MCF 10A (cell line): ENCODE measurements around the gene TMEM245. TPM values are rescaled to one million over a fixed set of nuclear protein-coding genes. Genes with fewer than 3 reads are reported as not detected.

ENCODE experiments used
- BruUV-seq: library from RNA; stranded (reverse); fragments of 400-500 nt; replicated peaks from 2 replicates; lab custom pipeline; 2021; lab: Mats Ljungman, UMichigan
- CTCF ChIA-PET: fragments of 300-600 bp; sonication (Branson Sonifier 250); formaldehyde crosslinking; extraction: SDS; loops from one replicate; lab custom pipeline; 2021; ENCODE audit warnings: antibody characterized with exemption, inconsistent platforms; lab: Yijun Ruan, JAX
- POLR2A ChIA-PET: fragments of 300-600, 350-650 bp; sonication (Branson Sonifier 250); formaldehyde crosslinking; extraction: SDS; loops from one replicate; lab custom pipeline; 2020; ENCODE audit warnings: antibody characterized with exemption, inconsistent platforms; lab: Yijun Ruan, JAX
- DNase-seq: peaks from one replicate; pipeline ENCODE4 v3.0.0-alpha.2; 2018; ENCODE audit not compliant: unreplicated experiment
- H3K27ac Mint-ChIP-seq: one replicate; pipeline ENCODE4 v1.8.0; 2022; ENCODE audit warnings: mild to moderate bottlenecking, low read depth, mixed read lengths; ENCODE audit not compliant: unreplicated experiment
- H3K27me3 Mint-ChIP-seq: one replicate; pipeline ENCODE4 v1.8.0; 2022; ENCODE audit warnings: mixed read lengths; ENCODE audit not compliant: insufficient read depth, unreplicated experiment
- H3K36me3 Mint-ChIP-seq: one replicate; pipeline ENCODE4 v1.8.0; 2022; ENCODE audit warnings: mild to moderate bottlenecking, moderate library complexity, mixed read lengths; ENCODE audit not compliant: insufficient read depth, unreplicated experiment
- H3K4me1 Mint-ChIP-seq: one replicate; pipeline ENCODE4 v1.8.0; 2022; ENCODE audit warnings: mixed read lengths; ENCODE audit not compliant: insufficient read depth, unreplicated experiment
- H3K4me3 Mint-ChIP-seq: one replicate; pipeline ENCODE4 v1.8.0; 2022; ENCODE audit warnings: mild to moderate bottlenecking, moderate library complexity, mixed read lengths; ENCODE audit not compliant: unreplicated experiment
- H3K9me3 Mint-ChIP-seq: one replicate; pipeline ENCODE4 v1.8.0; 2022; ENCODE audit warnings: mixed read lengths; ENCODE audit not compliant: unreplicated experiment
- CTCF ChIP-seq: fragments of 200-600 bp; IDR thresholded peaks from one replicate; pipeline ENCODE4 v1.8.0; 2022; ENCODE audit warnings: antibody characterized with exemption, mild to moderate bottlenecking; ENCODE audit not compliant: unreplicated experiment
- intact Hi-C: fragments of 100-400 bp; cut with micrococcal nuclease; formaldehyde crosslinking; loops from 2 replicates; pipeline ENCODE4 v1.14.1; 2022
- total RNA-seq: library from RNA; stranded (reverse); gene quantifications from 2 replicates; pipeline ENCODE4 v1.2.3, GENCODE V29; 2022

TMEM245 gene
- total RNA-seq, 1 experiment from 2014 or later: 35.0 TPM

- CTCF ChIA-PET: interaction anchor here (0.9 kb wide), 2 partner anchors 16 to 26 kb away, joined by 3 read pairs; no protein-coding TSS in a partner anchor
- intact Hi-C loops: no loop called here
- POLR2A ChIA-PET: interaction anchor here (0.9 kb wide), 1 partner anchor 16 kb away, joined by 4 read pairs; no protein-coding TSS in a partner anchor
- Mint-ChIP-seq H3K36me3 (peaks cover 14% of the 10 kb centered on the region), H3K4me1 (peaks cover 6% of the 10 kb centered on the region), H3K4me3 (no peak overlapping the region), H3K27me3 (no peaks in the 10 kb centered on the region), H3K9me3 (no peaks in the 10 kb centered on the region), H3K27ac (no peak overlapping the region)
- TF ChIP-seq CTCF: no peak
- no peak for DNase-seq
- no TSS peak for BruUV-seq
Measured at GRCh38 chr9:108994695-108995094, 125.1 kb downstream of the TMEM245 start.

DNA sequence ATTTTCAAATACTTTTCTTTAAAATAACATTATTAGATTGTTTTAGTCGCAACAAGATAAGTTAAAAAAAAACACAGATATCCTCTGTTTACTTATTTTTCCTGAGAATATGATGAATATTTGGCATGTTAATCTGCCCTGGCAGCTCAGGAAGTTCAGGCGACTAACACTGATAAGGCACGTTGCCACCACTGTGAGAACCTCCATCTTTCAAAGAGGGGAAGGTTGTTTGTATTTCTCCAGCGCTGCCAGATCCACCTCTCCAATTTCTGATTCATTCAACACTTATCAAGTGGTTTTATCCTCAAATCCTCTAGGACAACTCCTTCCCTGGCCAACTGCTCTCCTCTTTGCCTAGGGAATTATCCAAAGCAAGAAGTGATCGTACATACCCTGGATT is 128.3 kb downstream of the TMEM245 start:
- no TSS peak for BruUV-seq
- H3K27ac Mint-ChIP-seq: no peak overlapping the region
- intact Hi-C loops: no loop called here
- POLR2A ChIA-PET: interaction anchor here (2.2 kb wide), 1 partner anchor 19 kb away, joined by 5 read pairs; no protein-coding TSS in a partner anchor
- H3K36me3 Mint-ChIP-seq: peaks cover 16% of the 10 kb centered on the region
- DNase-seq: no peak
- no peak for TF ChIP-seq CTCF
- no peaks in the 10 kb centered on the region for H3K27me3 Mint-ChIP-seq
- H3K4me3 Mint-ChIP-seq: no peak overlapping the region
- H3K4me1 Mint-ChIP-seq: no peaks in the 10 kb centered on the region
- H3K9me3 Mint-ChIP-seq: no peaks in the 10 kb centered on the region
- CTCF ChIA-PET: interaction anchor here (0.6 kb wide), 1 partner anchor 354 kb away, joined by 3 read pairs; no protein-coding TSS in a partner anchor

- Mint-ChIP-seq H3K36me3 (peaks cover 11% of the 10 kb centered on the region), H3K27me3 (no peaks in the 10 kb centered on the region), H3K4me3 (no peak overlapping the region), H3K27ac (no peak overlapping the region), H3K4me1 (no peaks in the 10 kb centered on the region), H3K9me3 (no peaks in the 10 kb centered on the region)
- BruUV-seq: no TSS peak
- no peak for TF ChIP-seq CTCF
- intact Hi-C loops: no loop called here
- POLR2A ChIA-PET: interaction anchor here (0.5 to 2.0 kb wide), 3 partner anchors 28 to 47 kb away, joined by 3 to 5 read pairs (median 4); no protein-coding TSS in a partner anchor
- DNase-seq: no peak
- CTCF ChIA-PET: interaction anchor here (0.5 to 0.7 kb wide), 3 partner anchors 20 to 61 kb away, joined by 3 read pairs; no protein-coding TSS in a partner anchor
Measured at GRCh38 chr9:108983885-108984284, 135.9 kb downstream of the TMEM245 start.

DNA sequence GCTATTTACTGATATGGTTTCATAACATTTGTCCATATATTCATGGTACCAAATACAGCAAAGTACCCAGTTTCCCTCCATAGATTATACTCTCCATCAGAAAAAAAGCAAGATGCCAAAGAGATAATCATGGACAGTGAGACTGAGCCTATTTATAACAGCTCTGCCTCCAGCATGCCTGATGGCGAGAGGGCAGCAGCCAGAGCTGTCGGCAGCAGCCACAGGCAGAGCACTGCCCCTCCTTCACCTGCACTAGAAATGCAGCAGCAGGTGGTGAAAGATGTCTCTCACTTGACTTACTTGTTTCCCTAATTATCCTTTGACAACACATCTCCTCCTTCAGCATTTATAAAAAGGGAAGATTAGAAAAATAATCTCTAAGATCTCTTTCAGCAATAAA is 138.9 kb downstream of the TMEM245 start:
- no peak overlapping the region for H3K27ac Mint-ChIP-seq
- no peak overlapping the region for H3K4me3 Mint-ChIP-seq
- no peak for DNase-seq
- ChIA-PET CTCF (no interaction called here), POLR2A (no interaction called here)
- BruUV-seq: no TSS peak
- H3K9me3 Mint-ChIP-seq: no peaks in the 10 kb centered on the region
- peaks cover 6% of the 10 kb centered on the region for H3K36me3 Mint-ChIP-seq
- no peaks in the 10 kb centered on the region for H3K27me3 Mint-ChIP-seq
- H3K4me1 Mint-ChIP-seq: no peaks in the 10 kb centered on the region
- TF ChIP-seq CTCF: no peak
- intact Hi-C loops: no loop called here
